NCI-H2107 treated with DMSO at 0.1 percent for 48 hours (cell line): ENCODE results near the gene TMEM163.
A peak's percentile ranks its signal among the peaks of the same experiment; 100 is the strongest.

Source experiments
- DNase-seq: peaks from one replicate; lab custom pipeline; 2025; ENCODE audit not compliant: unreplicated experiment; lab: John Stamatoyannopoulos, UW

The TMEM163 gene

GRCh38 chr2:134693359-134694330 is 25.2 kb downstream of the TMEM163 start:
- DNase-seq: no peak

DNA sequence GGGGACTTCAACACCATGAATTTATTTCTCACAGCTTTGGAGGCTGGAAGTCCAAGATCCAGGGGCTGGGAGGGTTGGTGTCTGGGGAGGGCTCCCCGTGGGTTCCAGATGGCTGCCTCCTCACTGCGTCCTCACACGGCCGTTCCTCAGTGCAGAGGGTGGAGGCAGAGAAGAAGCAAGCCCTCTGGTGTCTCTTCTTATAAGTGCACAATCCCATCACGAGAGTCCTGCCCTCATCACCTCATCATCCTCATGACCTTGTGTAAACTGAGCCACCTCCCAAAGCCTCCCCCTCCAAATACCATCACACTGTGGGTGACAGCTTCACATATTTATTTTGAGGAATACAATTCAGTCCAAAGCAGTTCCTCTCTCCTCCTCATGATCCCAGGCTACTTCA is 26.3 kb downstream of the TMEM163 start:
- DNase-seq: no peak

DNA sequence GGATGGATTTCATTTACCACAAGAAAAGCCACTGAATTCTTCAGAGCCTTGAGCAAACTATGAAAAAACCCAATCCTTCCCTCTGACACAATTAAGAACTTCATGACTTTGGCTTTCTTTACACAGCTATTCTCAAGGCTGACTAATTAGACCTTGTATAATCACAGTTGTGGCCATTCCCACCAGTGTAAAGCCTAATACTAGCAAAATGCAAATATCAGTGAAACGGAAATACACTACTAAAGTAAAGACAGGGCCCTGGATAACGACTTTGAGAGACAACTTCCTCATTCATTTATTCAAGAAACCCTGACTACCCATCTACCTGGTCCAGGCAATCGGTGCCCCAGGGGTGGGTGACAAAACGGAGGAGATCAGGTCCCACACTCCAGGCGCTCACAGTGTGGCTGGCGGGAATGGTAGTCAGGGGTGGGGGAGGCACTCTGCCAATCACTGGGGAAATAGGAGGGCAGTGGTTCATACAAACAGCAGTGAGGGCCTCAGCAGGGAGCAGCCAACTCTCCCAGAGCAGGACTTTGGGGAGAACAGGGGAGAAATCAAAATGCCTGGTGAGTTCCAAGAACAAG is 28.1 kb downstream of the TMEM163 start:
- no peak for DNase-seq

DNA sequence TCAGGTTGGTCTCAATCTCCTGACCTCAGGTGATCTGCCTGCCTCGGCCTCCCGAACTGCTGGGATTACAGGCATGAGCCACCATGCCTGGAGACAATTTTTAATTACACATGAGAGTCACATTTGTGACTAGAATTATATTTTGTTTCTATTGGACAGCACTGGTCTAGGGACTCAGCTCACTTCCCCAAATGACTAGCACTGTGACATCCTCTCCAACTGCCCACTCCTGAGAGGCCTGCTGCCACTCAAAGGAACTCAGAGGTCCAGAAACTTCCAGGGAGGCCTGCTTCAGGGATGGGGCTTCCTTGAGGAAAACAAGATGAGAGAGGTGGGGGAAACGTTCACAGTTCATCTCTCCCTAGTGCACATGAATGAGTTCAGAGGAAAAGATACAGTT is 29.5 kb downstream of the TMEM163 start:
- no peak for DNase-seq

DNA sequence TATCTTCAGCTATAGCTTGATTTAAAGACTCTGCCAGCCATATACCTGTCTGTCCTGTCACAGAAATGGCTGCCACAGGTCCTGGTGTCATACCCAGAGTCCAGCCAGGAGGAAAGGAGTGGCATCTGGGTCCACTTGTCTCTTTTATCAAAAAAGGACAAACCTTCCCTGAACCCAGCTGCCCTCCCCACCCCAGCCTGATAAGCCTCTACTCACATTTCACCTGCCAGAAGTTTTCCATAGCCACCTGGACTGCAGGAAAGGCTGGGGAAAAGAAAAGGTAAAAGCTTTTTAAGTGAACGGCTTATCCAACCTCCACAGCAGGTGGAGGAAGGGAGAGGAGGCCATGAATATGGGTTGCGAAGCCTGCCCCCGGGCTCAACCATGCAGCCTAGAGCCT is 32.8 kb downstream of the TMEM163 start:
- DNase-seq: peak; percentile 34

- DNase-seq: no peak
Measured at GRCh38 chr2:134683561-134684112, 35.2 kb downstream of the TMEM163 start.

GRCh38 chr2:134682726-134683125 is 36.1 kb downstream of the TMEM163 start:
- no peak for DNase-seq

DNA sequence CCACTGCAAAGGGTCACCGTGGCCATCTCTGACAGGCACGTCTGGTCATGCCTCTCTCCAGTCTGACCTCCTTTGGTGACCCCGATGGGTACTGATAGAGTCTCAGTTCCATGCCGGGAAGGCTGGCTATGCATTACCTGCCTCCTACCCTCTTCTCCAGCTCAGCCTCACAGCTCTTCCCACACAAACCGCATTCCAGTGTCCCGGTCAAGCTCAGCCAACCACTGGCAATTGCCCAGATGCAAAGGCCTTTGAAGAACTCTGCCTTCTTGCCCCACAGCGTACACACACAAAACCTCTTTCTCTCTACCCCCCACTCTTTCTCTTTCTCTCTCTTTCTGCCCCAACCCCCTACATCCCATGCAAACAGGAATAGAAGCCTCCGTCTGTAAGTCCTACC is 37.6 kb downstream of the TMEM163 start:
- DNase-seq: no peak

DNA sequence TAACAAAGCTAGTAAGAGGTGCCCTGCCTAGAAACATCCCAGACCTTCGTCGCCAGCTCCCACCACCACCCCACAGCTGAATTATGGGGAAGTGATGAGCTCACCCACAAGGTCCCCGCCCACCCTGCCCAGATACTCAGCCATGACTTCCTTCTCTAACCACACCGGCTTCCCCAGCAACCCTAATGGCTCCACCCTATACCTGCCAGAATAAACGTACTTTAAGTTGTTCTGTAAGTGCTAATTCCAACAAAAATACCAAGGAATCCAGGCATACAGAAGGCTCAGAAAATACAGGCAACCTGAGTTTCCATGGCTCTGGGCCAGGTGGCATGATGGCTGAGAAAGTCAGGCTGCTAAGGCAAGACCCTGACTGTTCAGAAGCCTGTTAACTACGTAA is 39.1 kb downstream of the TMEM163 start:
- DNase-seq: no peak

DNA sequence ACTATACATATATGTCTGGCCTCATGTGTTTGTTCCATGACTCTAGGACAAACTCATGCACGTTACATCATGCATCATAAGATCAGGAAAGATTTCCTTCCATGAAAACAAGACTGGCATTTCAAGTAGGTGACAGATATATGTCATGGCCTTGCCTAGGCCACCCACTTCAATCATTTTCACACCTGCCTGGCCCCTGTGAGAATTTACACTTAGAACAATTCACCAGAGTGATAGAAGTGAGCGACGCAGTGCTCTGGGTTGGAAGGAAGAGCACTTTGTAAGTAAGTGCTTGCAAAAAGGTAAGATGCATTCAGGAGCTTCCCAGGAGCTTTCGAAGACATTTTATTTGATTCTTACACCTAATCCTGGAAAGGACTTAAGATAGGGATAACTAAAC is 39.5 kb downstream of the TMEM163 start:
- no peak for DNase-seq

DNA sequence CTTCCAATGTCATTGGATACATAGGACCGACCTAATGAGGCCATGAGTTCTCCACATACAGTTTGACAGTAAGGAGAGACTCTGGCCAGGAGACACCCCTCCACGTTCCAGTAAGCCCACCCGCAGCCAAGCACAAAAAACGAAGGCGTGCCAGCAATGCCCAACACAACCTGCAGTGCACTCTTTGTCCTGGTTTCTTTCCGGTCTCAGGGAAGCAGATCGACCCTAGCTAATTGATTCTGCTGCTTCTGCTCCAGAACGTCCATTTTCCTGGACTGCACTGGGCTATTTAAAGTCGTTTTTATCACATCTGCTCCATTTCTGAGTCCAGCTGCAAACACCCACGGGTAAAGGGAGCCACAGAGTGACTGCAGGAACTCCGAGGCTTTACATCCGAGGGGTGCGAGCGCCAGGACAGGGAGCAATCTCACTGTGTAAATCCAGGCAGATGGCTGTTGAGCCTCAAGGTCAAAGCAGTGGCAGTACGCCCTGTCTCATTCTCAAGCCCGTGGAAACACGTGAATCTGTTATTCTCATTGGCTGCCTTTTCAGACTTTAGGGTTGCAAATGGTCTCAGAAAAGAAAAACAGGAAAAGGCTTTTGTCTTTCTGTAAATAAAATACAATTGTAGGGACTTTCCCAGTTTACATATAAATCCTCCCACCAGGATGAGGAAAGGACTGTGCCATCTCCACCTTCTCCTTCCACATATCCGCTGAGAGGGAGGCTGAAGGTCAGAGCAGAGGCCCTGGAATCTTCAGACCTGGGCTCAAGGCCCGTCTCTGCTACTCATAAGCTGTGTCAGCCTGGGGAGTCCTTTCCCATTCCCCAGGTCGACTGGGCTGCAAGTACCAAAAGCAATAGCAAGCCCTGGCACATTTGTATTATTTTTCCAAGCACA is 40.7 kb downstream of the TMEM163 start:
- no peak for DNase-seq

DNA sequence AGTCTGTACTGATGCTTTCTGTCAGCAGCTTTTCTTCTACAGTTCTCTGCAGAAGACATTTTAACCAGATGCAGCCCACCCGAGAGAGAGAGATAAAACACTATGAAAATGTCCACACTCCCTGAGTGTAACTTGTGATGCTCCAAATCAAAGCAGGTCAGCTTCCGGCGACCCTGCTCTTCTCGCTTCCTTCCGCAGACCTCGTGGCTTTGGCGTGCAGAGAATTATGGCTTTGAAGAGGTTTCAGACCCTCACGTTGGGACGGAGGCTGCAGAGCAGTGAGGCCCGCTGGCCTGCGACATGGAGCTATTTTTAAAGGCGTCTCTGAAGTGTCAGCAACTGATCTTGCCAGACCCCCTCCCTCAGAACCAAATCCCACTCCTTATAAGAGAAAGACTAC is 41.8 kb downstream of the TMEM163 start:
- DNase-seq: no peak

- no peak for DNase-seq
Measured at GRCh38 chr2:134675314-134675713, 43.5 kb downstream of the TMEM163 start.

DNA sequence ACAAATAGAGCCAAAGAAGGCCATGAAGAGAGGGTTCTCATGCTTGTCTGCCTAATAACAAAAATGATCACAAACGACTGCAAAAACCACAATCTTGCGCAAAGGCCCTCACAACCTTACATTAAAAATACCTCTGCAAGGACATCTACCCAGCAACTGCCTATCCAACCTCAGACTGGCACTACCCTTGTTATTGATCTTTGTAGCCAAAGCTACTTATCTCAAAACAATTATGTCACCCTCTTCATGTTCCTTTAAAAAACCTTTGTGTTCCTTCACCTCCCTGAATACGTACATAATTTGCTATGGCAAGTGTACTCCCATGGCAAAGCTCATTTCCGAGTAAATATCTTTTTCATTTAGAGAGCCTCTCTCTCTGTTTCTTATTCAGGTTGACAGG is 44.1 kb downstream of the TMEM163 start:
- DNase-seq: no peak

- DNase-seq: no peak
Measured at GRCh38 chr2:134671513-134671912, 47.3 kb downstream of the TMEM163 start.

DNA sequence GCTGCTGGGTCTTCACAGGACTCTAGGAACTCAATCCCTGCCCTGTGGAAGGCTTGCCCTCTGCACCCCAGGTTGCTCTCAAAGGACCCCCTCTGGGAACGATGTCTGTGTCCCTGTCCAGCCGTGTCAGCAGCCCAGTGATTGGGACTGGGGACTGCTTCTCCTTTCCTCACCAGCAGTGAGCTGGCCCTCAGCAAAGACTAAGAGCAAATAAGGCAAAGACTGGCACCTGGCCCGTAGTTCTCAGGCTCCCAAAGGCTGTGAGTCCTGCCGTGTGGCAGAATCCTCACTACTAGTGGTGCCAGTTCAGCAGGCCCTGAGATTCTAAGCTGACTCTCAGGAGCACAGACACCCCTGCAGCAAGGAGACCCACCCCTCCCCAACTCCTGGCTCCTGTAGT is 47.8 kb downstream of the TMEM163 start:
- DNase-seq: peak; percentile 68

- peak; percentile 94 for DNase-seq
Measured at GRCh38 chr2:134669731-134670669, 48.8 kb downstream of the TMEM163 start.

DNA sequence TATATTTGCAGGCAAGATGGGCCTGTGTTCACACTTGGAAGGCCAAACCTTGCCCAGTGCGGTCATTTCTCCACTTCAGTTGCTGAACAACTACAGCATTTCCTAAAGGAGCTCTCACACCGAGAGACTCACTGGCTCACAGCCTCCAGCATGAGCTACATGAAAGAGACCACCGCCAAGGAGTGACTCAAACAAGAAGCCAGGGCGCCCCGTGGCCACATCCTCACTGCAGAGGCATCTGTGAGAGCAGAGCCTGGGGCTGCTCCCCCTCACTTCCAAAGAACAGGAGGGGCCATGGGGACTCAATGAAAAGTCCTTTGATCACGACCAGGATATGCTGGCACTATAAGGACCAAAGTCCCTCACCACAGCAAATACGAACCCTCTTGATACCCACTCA is 50.0 kb downstream of the TMEM163 start:
- no peak for DNase-seq

- DNase-seq: no peak
Measured at GRCh38 chr2:134667541-134667940, 51.3 kb downstream of the TMEM163 start.

DNA sequence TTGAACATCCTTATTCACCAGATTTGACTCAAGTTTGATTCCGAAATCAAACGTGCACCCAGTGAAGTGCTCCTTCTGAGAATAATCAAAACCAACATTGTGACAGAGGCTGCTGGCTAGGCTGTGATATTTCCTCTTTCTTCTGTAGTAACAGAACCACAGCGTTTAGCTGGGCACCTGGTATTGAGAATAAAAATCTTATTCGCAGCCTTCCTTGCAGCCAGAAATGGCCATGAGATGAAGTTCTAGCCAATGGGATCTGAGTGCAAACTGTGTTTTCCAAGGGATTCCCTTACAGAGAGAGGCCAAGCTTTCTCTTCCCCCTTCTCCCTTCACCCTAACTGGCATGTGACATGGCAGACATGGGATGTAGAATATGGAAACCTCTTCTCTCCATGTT is 51.7 kb downstream of the TMEM163 start:
- no peak for DNase-seq
